ENCODE results near the gene NRDE2. TPM values are rescaled to one million over a fixed set of nuclear protein-coding genes. Genes with fewer than 3 reads are reported as not detected.
"Not testable (repeated sequence)": the region's sequence is repeated elsewhere in the genome, so short reads cannot be mapped to it uniquely, and the experiment has no call there.

NRDE2 gene
- total RNA-seq, 4 donors from 2014 or later, result 8.0 to 14.1 (median 12.2) TPM

GRCh38 chr14:90256354-90257131 lies 75.2 kb downstream of the NRDE2 start, which contains the start of gene PSMC1:
Gene PSMC1 (plus strand): TSS chr14:90256553. CDS start chr14:90256598, 45 bp downstream.
- H3K9me3 ChIP-seq, result no peaks in the 10 kb centered on the region
- H3K4me1 ChIP-seq, result peaks cover 18 to 28% (median 21%) of the 10 kb centered on the region in 4 donors
- H3K36me3 ChIP-seq, result peaks cover 20 to 29% (median 22%) of the 10 kb centered on the region in 4 donors
- DNase-seq (ENCODE audit: extremely low spot score), result peak; percentile 96
- peaks cover 0 to 15% (median 0%) of the 10 kb centered on the region in 4 donors for H3K27me3 ChIP-seq
- WGBS, result under 1% methylated on average over 33 of the region's 55 CpGs
- intact Hi-C loops (cut with DNase I), result loop anchor here (10.0 kb wide), 1 partner anchor 302 kb away; the partner anchor contains the start of genes EFCAB11 and TDP1
- peak within 1 kb of the TSS; percentile 74 to 93 (median 82) for H3K4me3 ChIP-seq
- peak within 1 kb of the TSS; percentile 76 to 84 (median 78) for H3K27ac ChIP-seq (replicated peaks in 1 of 4)
- peak; percentile 90 to 95 for TF ChIP-seq POLR2AphosphoS5 (IDR thresholded peaks at IDR 0.05)
- TF ChIP-seq CTCF (IDR thresholded peaks at IDR 0.05), result peak in 1 of 3 experiments; percentile 20
- TF ChIP-seq POLR2A (IDR thresholded peaks at IDR 0.05; ENCODE audit: low read depth), result no peak

GRCh38 chr14:90255871-90256270 lies 75.9 kb downstream of the NRDE2 start:
- H3K4me3 ChIP-seq, result peak overlapping the region; percentile 74 to 93 (median 82)
- intact Hi-C loops (cut with DNase I), result loop anchor here (10.0 kb wide), 1 partner anchor 301 kb away; the partner anchor contains the start of genes EFCAB11 and TDP1
- peaks cover 0 to 15% (median 0%) of the 10 kb centered on the region in 4 donors for H3K27me3 ChIP-seq
- H3K36me3 ChIP-seq, result peaks cover 14 to 22% (median 16%) of the 10 kb centered on the region in 4 donors
- TF ChIP-seq EP300 (IDR thresholded peaks at IDR 0.05) (no peak), POLR2AphosphoS5 (IDR thresholded peaks at IDR 0.05) (no peak), POLR2A (IDR thresholded peaks at IDR 0.05; ENCODE audit: low read depth) (no peak), CTCF (IDR thresholded peaks at IDR 0.05) (no peak)
- peaks cover 18 to 28% (median 21%) of the 10 kb centered on the region in 4 donors for H3K4me1 ChIP-seq
- 61% methylated on average over 1 of the region's 1 CpG for WGBS
- H3K9me3 ChIP-seq, result no peaks in the 10 kb centered on the region
- no peak for DNase-seq (ENCODE audit: extremely low spot score)
- H3K27ac ChIP-seq (replicated peaks in 1 of 4), result peak overlapping the region; percentile 76 to 84 (median 78)

DNA sequence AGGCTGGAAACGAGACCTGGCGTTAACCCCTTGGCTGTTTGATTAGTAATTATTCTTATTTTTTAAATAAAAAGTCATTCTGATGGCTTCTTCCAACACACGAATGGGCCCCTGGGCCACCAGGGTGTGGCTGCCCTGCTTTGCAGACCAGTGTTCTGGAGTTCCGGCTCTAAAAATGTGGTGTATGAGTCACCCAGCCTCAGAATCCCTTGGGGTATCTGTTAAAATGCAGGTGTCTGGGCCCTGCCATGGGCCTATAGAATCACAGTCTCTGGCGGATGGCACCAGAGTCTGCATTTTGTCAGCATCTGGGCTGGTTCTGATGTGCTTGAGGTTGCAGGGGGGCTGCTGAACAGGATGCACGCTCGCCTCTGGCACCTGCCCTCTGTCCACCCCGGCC lies 77.9 kb downstream of the NRDE2 start:
- 83% methylated on average over 8 of the region's 8 CpGs for WGBS
- Histone ChIP-seq H3K27me3 (peaks cover 0 to 15% (median 0%) of the 10 kb centered on the region in 4 donors), H3K9me3 (no peaks in the 10 kb centered on the region), H3K4me1 (peaks cover 15 to 23% (median 18%) of the 10 kb centered on the region in 4 donors), H3K36me3 (peaks cover 0 to 2% (median 0%) of the 10 kb centered on the region in 4 donors), H3K27ac (replicated peaks in 1 of 4) (no peak overlapping the region), H3K4me3 (no peak overlapping the region)
- intact Hi-C loops (cut with DNase I), result loop anchor here (10.0 kb wide), 1 partner anchor 299 kb away; the partner anchor contains the start of genes EFCAB11 and TDP1
- TF ChIP-seq CTCF (IDR thresholded peaks at IDR 0.05), result no peak
- no peak for DNase-seq (ENCODE audit: extremely low spot score)

DNA sequence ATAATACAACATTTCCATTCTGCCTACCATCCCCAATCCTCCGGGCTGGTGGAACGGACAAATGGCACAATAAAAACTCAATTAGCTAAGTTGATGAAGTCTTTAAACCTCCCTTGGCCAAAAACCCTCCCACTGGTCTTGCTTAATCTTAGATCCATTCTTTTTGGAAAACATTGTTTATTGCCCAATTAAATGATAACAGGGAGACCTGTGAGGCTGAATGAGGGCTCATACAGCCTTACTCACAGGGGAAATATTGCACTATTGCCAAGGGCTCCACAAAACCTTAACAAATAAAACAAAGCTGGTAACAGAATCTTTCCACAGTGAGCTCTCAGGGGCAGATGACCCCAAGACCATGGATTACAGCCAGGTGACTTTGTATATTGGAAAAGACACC lies 83.1 kb downstream of the NRDE2 start:
- DNase-seq (ENCODE audit: extremely low spot score), result no peak

DNA sequence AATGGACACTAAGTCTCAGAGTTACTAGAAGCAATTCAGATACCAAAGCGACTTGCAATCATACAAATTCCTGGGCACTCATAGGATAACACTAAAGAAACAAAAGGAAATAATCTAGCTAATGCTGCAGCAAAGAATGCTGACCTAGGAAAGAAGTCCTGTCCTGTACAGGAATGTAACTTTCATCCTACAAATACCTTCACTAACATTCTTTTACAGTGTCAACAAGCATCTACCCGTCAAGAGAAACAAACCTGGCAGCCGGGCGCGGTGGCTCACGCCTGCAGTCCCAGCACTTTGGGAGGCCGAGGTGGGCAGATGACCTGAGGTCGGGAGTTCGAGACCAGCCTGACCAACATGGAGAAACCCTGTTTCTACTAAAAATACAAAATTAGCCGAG lies 84.3 kb downstream of the NRDE2 start:
- intact Hi-C loops (cut with DNase I), result not testable (repeated sequence)

More for the DNA sequence above, 83.1 kb downstream of the NRDE2 start:
- Histone ChIP-seq H3K9me3 (no peaks in the 10 kb centered on the region), H3K27ac (replicated peaks in 1 of 4) (no peak overlapping the region), H3K27me3 (peaks cover 0 to 9% (median 0%) of the 10 kb centered on the region in 4 donors), H3K4me3 (no peak overlapping the region), H3K36me3 (no peaks in the 10 kb centered on the region), H3K4me1 (no peaks in the 10 kb centered on the region)
- 88% methylated on average over 2 of the region's 2 CpGs for whole genome bisulfite sequencing
- TF ChIP-seq EP300 (IDR thresholded peaks at IDR 0.05), result no peak
- no peak for TF ChIP-seq CTCF (IDR thresholded peaks at IDR 0.05)
- TF ChIP-seq POLR2AphosphoS5 (IDR thresholded peaks at IDR 0.05), result no peak
- no peak for TF ChIP-seq POLR2A (IDR thresholded peaks at IDR 0.05; ENCODE audit: low read depth)
- intact Hi-C loops (cut with DNase I), result no loop called here

More for the DNA sequence above, 84.3 kb downstream of the NRDE2 start:
- H3K9me3 ChIP-seq; H3K27ac ChIP-seq (replicated peaks in 1 of 4); H3K27me3 ChIP-seq; DNase-seq (ENCODE audit: extremely low spot score); H3K4me3 ChIP-seq; H3K4me1 ChIP-seq; H3K36me3 ChIP-seq: not testable (repeated sequence)
- 85% methylated on average over 10 of the region's 10 CpGs for WGBS
